ENCODE data around the gene CNTRL.

The CNTRL gene

DNA sequence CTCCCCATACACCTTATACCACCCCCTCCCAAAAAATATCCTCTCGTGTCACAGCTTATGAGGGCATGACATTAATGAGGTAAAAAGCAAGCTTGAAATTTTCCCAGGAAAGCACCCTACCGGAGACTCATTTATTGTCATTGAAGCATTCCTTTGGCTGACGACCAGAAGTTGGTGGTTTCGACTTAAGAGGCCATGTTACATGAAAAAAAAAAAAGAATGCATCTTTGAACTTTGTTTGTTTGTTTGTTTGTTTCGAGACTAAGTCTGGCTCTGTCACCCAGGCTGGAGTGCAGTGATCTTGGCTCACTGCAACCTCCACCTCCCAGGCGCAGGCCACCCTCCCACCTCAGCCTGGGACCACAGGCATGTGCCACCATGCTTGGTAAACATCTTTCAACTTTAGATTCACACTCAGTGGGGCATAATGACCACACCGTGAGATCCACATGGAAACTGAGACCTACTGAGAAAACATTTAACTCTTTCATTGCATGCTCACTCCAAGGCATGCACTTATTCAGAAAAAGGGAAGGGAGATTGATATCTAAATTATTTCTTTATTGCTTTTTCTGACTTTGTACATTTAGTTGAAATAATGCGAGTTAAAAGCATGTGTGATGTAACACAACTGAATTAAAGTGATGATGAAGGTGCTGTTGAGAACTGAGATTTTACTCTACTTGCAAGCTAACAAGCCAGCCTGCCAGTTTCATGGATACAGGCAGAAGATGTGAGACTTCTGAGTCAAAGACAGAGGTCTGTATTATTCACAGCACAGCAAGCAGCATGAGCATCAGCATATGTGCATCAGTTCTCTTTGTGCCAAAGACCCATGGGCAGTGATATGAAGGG lies 132.0 kb downstream of the CNTRL start:
- no peak for DNase-seq

DNA sequence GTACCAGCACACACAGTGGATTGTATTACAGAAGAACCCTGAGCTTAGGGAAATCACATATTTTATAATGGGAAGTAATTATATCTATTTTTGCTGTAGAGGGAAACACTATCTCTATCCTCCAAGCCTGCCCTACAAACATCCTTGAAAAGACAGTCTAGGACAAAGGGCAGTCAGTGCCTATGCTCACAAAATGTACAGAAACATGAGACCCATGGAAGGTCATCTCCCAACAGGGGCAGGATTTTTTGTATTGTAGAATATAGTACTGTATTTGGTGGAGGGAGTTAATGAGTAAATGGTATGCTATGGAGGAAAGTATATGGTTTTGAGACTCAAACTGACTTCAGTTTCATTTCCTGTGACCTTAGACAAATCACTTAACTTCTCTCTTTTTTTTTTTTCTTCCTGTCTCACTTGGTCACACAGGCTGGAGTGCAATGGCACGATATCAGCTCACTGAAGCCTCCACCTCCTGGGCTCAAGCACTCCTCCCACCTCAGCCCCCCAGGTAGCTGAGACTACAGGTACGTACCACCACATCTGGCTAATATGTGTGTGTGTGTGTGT lies 132.7 kb downstream of the CNTRL start:
- no peak for DNase-seq

DNA sequence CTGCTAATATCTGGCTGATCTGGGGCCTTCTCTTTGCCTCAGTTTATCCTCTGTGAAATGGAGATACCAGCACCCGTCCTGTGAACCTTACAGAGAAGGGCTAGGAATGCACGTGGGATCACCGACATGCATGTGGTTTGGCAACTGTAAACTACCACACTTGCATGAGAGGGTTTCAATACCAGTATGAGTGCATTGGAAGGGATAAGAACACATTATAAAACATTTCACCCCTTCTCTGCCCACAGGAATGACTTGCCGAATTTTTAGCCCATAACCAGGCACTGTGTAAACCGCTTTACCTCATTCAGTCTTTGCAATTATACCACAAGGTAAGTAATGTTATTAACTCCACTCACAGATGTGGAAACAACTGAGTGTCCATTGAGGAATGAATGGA lies 135.8 kb downstream of the CNTRL start:
- DNase-seq, result no peak

DNA sequence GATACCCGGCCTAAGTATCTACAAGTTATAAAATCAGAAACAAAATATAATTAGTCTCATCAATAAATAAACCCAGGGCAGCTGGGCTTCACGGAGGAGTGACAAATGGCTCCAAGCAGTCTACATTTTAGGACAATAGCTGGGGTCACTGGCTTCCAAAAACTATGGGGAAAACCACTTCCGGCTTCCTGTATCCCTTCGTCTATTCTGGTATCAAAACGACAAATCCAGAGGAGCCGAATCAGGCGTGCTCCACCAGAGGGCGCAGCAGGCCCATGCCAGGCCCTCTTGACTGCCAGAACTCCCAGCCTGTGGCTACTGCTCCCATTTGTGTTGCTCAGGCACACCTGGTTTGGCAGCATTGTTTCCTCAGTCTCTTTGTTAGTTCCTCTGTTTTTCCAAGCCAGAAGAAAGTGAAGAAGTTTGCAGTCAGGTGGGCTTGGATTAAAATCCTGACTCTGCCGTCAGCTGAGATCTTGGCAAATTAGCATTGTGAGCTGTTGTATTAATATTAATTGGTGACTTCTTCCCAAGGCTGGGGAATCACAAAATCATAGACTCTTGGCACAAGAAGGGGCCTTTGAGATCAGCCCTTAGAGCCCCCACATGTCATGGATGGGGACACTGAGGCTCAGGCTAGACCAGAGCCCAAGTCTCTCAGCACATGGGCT lies 138.5 kb downstream of the CNTRL start:
- DNase-seq, result peak; percentile 70 to 81

DNA sequence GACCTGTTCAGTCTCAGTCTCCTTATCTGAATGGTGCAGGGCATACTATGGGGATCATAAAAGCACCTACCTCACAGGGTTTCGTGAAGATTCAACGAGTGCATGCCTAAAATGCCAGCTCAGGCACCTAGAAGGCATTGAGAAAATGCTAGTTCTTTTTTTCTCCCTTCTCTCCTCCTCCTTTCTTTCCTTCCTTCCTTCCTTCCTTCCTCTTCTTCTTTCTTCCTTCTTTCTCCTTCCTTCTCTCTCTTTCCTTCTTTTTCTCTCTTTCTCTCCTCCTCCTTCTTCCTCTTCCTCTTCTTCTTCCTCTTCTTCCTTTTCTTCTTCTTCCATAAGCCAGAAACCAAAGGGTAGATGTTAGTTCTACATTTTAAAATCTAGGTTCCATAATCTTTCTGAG lies 139.2 kb downstream of the CNTRL start:
- no peak for DNase-seq

DNA sequence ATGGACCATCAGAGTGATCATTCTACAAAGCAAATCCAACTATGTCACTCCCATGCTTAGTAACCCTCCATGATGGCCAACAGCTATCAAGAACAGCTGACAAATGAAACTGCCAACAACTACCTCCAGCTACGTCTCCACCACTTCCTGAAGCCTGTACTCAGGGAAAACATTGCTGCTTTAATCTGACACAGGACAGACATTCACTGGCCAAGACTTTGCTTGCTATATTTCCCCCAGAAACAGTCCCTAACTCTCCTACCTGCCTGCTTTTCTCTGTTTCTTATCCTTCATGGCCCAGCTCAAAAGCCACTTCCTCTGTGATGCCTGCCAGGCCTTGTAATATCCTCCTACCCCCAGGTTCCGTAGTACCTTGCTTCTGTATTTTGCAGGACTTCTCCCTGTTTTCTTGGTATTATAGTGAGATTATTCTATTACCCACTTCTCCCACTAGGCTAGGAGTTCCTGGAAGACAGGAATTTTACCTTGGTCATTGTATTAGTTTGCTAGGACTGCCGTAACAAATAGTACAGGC lies 141.6 kb downstream of the CNTRL start:
- no peak for DNase-seq

DNA sequence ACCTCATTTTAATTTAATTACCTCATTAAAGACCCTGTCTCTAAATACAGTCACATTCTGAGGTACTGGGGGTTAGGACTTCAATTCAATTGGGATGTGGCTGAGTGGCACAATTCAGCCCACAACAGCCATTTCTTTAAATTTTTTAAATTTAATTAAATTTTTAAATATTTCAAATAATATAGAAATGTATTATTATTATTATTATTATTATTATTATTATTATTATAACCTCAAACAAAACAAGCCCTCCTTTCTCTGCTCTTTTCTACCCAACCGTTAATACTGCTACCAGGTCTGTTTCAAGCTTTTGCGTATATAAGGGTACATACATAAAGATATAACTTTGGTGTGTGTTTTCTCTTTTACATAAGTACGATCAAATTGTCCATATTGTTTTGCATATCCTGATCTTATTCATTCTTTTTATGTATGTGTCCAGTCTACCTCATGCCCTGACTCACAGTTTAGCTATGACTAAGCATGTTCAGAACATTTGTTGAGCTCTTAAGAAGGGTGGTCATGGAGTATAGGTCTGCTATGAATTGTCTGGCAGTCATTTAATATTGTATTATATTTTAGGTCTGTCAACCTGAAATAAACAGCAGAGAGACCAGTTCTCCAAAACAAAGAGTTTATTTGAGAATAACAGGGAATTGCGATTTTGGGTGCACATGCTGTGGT lies 143.0 kb downstream of the CNTRL start:
- no peak for DNase-seq

DNA sequence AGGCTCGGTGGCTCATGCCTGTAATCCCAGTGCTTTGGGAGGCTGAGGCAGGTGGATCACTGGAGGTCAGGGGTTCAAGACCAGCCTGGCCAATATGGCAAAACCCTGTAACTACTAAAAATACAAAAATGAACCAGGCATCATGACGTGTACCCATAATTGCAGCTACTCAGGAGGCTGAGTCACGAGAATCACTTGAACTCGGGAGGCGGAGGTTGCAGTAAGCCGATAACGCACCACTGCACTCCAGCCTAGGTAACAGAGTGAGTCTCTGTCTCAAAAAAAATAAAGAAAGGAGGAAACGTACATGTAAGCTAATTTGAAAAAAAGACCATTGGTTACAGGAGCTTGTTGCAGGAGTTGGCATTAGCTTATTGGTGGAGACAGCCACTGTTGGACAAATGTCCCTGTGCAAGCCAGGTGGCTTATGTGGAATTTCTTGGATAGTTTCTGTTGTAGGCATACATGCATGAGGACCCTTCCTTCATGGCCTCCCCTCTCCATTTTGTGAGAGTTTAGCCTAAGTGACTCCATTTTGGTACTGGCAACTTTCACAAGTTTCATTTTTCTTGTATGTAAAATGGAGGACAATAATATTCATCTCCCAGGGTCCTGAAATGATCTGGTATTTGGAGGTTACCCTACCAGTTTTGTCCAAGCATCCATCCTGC lies 143.7 kb downstream of the CNTRL start:
- no peak for DNase-seq

DNA sequence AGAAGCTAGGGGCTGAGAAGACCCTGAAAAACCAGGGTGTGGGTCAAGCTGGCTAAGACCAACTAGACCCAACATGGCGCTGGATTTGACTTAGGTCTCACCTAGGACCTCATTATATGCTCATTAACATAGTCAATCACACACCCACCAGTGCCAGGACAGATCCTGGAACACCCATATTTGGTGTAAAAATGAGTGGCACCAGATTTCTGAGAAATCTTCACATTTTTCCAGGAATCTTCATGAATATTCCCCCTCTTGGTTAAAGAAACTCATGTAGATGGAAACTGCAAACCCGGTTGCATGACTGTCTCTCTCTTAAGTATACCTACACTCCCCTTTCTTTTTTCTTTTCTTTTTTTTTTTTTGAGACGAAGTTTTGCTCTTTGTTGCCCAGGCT lies 144.8 kb downstream of the CNTRL start:
- DNase-seq, result no peak

DNA sequence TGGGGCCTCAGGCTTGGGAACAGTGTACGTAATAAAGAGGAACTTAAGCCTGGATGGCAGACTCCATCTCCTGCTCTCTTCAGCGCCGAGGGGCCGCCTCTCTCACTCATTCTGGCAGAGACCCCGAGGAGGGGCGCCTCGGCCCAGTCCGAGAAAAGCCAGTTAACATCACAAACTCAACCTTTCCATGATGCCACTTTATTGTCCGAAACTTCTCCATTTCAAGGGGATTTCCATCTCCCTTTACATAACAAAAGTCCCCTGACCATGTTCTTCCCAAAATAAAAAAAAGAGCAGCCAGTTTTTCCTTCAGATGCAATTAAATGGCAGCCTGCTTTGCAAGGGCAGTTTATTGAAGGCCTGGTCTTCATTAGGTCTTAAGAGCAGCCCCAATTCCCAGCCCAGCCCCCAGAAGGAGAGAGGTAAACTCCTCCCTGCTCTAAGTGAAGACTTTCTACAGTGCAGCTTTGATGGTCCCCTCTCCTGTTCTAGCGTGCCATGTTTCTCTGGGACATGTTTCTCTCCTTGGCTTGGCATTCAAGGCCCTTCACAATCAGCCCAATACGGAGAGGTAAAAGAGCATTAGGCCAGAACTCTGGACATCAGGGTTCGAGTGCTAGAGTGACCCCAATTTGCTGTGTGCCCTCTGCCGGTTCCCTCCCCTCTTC lies 146.4 kb downstream of the CNTRL start:
- no peak for DNase-seq

DNA sequence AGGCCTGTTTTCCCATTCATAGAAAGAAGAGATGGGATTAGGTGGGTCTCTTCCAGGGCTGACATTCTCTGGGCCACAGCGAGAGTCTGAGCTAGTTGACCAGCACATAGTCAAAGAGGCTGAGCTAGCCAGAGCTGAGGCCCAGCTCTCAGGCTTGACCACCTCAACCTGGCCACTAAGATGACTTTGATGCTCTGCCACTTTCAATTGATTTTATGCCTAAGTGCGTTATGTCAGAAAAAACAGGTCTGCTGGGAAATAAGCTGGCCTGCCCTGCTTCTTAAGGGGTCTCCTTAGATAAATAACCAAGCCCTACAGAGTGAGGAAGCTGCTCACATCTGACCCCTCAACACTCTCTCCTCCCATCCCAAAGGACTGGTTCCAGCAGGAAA lies 146.9 kb downstream of the CNTRL start:
- no peak for DNase-seq

DNA sequence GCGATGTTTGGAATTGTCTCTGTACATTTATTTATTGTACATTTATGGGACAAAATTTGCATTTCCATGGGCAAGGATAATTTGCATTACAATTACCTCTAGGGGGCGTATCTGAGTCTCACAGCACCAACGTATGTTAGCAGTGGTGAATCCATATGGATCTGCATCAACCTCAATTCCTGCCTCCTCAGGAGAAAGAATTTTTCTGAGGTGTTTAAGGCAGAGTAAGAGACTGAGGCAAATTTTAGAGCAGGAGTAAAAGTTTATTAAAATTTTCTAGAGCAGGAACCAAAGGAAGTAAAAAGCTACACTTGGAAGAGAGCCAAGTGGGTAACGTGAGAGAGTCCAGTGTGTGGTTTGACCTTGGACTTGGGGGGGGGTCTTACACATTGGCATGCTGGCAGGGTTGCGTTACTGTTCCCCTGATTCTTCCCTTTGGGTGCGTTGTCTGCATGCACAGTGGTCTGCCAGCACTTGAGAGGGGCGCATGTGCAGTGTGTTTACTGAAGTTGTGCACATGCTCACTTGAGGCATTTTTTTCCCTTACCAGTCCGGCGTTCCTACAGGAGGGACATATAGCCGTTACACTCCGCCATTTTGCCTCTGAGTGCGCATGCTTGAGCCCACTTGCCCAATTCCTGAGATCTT lies 147.9 kb downstream of the CNTRL start:
- DNase-seq, result peak; percentile 35 to 71

DNA sequence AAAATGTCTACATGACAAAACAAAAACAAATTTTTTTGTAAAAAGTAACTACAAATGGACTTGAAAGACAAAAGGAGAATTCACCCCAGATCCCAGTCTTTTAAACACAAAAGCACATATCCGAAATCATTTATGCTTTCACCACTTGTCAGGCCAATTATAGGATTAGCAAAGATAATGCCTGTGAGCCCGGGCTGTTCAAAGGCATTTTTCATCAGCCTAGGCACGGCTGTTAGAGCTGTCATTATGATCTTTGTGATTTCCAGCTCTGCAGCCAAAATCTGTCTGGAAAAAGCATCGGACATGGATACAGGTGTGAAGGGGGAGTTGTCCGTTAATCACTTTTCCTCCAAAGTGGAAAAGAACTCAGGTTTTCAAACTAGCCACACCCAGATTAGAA lies 150.5 kb downstream of the CNTRL start:
- peak; percentile 80 to 88 for DNase-seq

DNA sequence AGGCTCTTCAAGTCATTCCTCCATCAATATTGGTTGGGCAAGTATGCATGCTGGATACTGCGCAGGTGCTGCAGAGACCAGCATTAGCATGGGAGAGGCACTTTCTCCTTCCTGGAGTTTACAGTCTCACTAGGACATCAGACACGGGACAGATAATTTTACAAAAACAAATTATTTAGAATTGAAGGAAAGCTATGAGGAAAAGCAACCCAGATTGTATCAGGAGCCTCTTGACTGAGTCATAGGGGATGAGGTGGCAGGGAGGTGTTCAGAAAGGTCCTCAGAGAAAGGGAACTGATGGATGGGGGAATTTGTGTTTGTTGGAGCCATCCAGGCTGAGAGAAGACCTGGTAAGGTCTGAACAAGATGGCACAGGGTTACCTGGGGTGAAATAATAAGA lies 151.4 kb downstream of the CNTRL start:
- no peak for DNase-seq
